PC-3 (cell line): Measurements from ENCODE around the gene MACROD1. TPM values are rescaled to one million over a fixed set of nuclear protein-coding genes. Genes with fewer than 3 reads are reported as not detected.

Experiments
- ATAC-seq: fragments of 200-7000 bp; cut with Tn5 transposase; 2 replicates; pipeline ENCODE4 v1.9.1; 2020; ENCODE audit warnings: mild to moderate bottlenecking, moderate library complexity
- BruUV-seq: library from RNA; stranded (reverse); fragments of 400-500 nt; replicated peaks from 2 replicates; lab custom pipeline; 2021; lab: Mats Ljungman, UMichigan
- CTCF ChIA-PET: fragments of 300-600 bp; sonication (Branson Sonifier 250); formaldehyde crosslinking; loops from one replicate; lab custom pipeline; 2022; ENCODE audit warnings: antibody characterized with exemption; lab: Charles Lee
- POLR2A ChIA-PET: fragments of 300-600 bp; sonication (Branson Sonifier 250); formaldehyde crosslinking; loops from one replicate; lab custom pipeline; 2022; ENCODE audit warnings: antibody characterized with exemption; ENCODE audit not compliant: unreplicated experiment; lab: Charles Lee
- DNase-seq: peaks from one replicate; pipeline ENCODE4 v3.0.0-alpha.2; 2015
- H2AFZ ChIP-seq: fragments of 300-600 bp; sonication (generic); 2 replicates; pipeline ENCODE4 v1.6.0; 2016; ENCODE audit warnings: antibody characterized with exemption, low read length
- H3F3A ChIP-seq: fragments of 300-600 bp; sonication (generic); one replicate; pipeline ENCODE4 v1.6.0; 2017; ENCODE audit warnings: antibody characterized with exemption, low read length, control low read depth, mild to moderate bottlenecking; ENCODE audit not compliant: unreplicated experiment
- H3K27ac ChIP-seq: fragments of 300-600 bp; sonication (generic); 2 replicates; pipeline ENCODE4 v1.5.1; 2016; ENCODE audit warnings: mild to moderate bottlenecking, low read length
- H3K27me3 ChIP-seq: fragments of 300-600 bp; sonication (generic); 2 replicates; pipeline ENCODE4 v1.6.1; 2016; ENCODE audit warnings: low read length, mixed read lengths
- H3K36me3 ChIP-seq: fragments of 300-600 bp; sonication (generic); 2 replicates; pipeline ENCODE4 v1.6.1; 2016; ENCODE audit warnings: low read depth, mixed run types, low read length, mixed read lengths
- H3K4me1 ChIP-seq: fragments of 300-600 bp; sonication (generic); 2 replicates; pipeline ENCODE4 v1.5.1; 2016; ENCODE audit warnings: low read length; ENCODE audit not compliant: insufficient read depth
- H3K4me2 ChIP-seq: fragments of 300-600 bp; sonication (generic); 2 replicates; pipeline ENCODE4 v1.6.0; 2016; ENCODE audit warnings: low read length
- H3K4me3 ChIP-seq: fragments of 300-600 bp; sonication (generic); 2 replicates; pipeline ENCODE4 v1.5.1; 2016; ENCODE audit warnings: mild to moderate bottlenecking, low read length, mixed read lengths
- H3K79me2 ChIP-seq: fragments of 300-600 bp; sonication (generic); 2 replicates; pipeline ENCODE4 v1.6.1; 2017; ENCODE audit warnings: low read length, mixed read lengths
- H3K9ac ChIP-seq: fragments of 300-600 bp; sonication (generic); 2 replicates; pipeline ENCODE4 v1.6.0; 2016; ENCODE audit warnings: mild to moderate bottlenecking, low read length
- H3K9me2 ChIP-seq: fragments of 300-600 bp; sonication (generic); replicated peaks from 2 replicates; pipeline ENCODE4 v1.6.1; 2016; ENCODE audit warnings: mixed run types, low read length, mixed read lengths
- H3K9me3 ChIP-seq: fragments of 300-600 bp; sonication (generic); 2 replicates; pipeline ENCODE4 v1.6.1; 2016; ENCODE audit warnings: low read length, mixed read lengths
- H4K20me1 ChIP-seq: fragments of 300-600 bp; sonication (generic); 2 replicates; pipeline ENCODE4 v1.6.1; 2016; ENCODE audit warnings: low read length, mixed read lengths
- EZH2 ChIP-seq: fragments of 300-600 bp; sonication (generic); IDR thresholded peaks from one replicate; pipeline ENCODE4 v1.6.1; 2017; ENCODE audit warnings: antibody characterized with exemption, mild to moderate bottlenecking, low read length; ENCODE audit not compliant: unreplicated experiment
- EZH2phosphoT487 ChIP-seq: fragments of 300-600 bp; sonication (generic); IDR thresholded peaks from 2 replicates; pipeline ENCODE4 v1.6.1; 2018; ENCODE audit warnings: mild to moderate bottlenecking, antibody characterized with exemption, low read length, borderline replicate concordance
- intact Hi-C: fragments of 100-400 bp; cut with micrococcal nuclease; formaldehyde crosslinking; loops from 2 replicates; pipeline ENCODE4 v1.9.0; 2023
- total RNA-seq: library from RNA; depleted of rRNA; stranded (reverse); fragments of >200 nt; gene quantifications from 2 replicates; pipeline ENCODE4 v1.2.3, GENCODE V29; 2014
- TF ChIP-seq, protein P1 (sequence below): fragments of 300-600 bp; sonication (generic); conservative IDR thresholded peaks from 2 replicates; pipeline ENCODE4 v1.5.1; 2017; ENCODE audit warnings: antibody characterized with exemption, low read depth, mild to moderate bottlenecking, low read length

MACROD1 gene
- total RNA-seq, 1 experiment from 2014 or later = 71.4 TPM

- POLR2A ChIA-PET = no interaction called here
- H3K36me3 ChIP-seq = peaks cover 17% of the 10 kb centered on the region; the same call in 1 of the 2 replicates
These were observed 44.5 kb upstream of the MACROD1 start for GRCh38 chr11:64210301-64211020.

GRCh38 chr11:64209563-64209843 is 43.6 kb upstream of the MACROD1 start:
- Histone ChIP-seq H3K4me2 (no peak overlapping the region), H3K9me3 (no peaks in the 10 kb centered on the region), H3K27ac (no peak overlapping the region), H3K9ac (no peak overlapping the region), H2AFZ (no peak overlapping the region), H3K27me3 (no peaks in the 10 kb centered on the region), H3K36me3 (peaks cover 23% of the 10 kb centered on the region), H3K4me1 (no peaks in the 10 kb centered on the region), H3K9me2 (no peaks in the 10 kb centered on the region), H3K4me3 (no peak overlapping the region), H3K79me2 (no peaks in the 10 kb centered on the region), H4K20me1 (no peaks in the 10 kb centered on the region), H3F3A (peaks cover 1% of the 10 kb centered on the region)
- TF ChIP-seq EZH2 = no peak
- ChIA-PET CTCF (no interaction called here), POLR2A (no interaction called here)
- DNase-seq (no peak), ATAC-seq (no peak)
- intact Hi-C loops = no loop called here
- BruUV-seq = no TSS peak

More at GRCh38 chr11:64210301-64211020, 44.5 kb upstream of the MACROD1 start:
- Histone ChIP-seq H3K9me3 (no peaks in the 10 kb centered on the region), H3K4me3 (no peak overlapping the region), H4K20me1 (no peaks in the 10 kb centered on the region), H3K79me2 (no peaks in the 10 kb centered on the region), H2AFZ (no peak overlapping the region), H3K9ac (no peak overlapping the region), H3K27ac (no peak overlapping the region), H3K9me2 (no peaks in the 10 kb centered on the region), H3F3A (peaks cover 2% of the 10 kb centered on the region), H3K4me1 (no peaks in the 10 kb centered on the region), H3K27me3 (no peaks in the 10 kb centered on the region), H3K4me2 (no peak overlapping the region)
- no TSS peak for BruUV-seq
- ATAC-seq (no peak), DNase-seq (no peak)
- TF ChIP-seq EZH2 (no peak), EZH2phosphoT487 (no peak)
- TF ChIP-seq, protein P1, sequence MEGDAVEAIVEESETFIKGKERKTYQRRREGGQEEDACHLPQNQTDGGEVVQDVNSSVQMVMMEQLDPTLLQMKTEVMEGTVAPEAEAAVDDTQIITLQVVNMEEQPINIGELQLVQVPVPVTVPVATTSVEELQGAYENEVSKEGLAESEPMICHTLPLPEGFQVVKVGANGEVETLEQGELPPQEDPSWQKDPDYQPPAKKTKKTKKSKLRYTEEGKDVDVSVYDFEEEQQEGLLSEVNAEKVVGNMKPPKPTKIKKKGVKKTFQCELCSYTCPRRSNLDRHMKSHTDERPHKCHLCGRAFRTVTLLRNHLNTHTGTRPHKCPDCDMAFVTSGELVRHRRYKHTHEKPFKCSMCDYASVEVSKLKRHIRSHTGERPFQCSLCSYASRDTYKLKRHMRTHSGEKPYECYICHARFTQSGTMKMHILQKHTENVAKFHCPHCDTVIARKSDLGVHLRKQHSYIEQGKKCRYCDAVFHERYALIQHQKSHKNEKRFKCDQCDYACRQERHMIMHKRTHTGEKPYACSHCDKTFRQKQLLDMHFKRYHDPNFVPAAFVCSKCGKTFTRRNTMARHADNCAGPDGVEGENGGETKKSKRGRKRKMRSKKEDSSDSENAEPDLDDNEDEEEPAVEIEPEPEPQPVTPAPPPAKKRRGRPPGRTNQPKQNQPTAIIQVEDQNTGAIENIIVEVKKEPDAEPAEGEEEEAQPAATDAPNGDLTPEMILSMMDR = no peak
- CTCF ChIA-PET = interaction anchor here (0.6 kb wide), 1 partner anchor 144 kb away, joined by 4 read pairs; no protein-coding TSS in a partner anchor
- intact Hi-C loops = no loop called here

DNA sequence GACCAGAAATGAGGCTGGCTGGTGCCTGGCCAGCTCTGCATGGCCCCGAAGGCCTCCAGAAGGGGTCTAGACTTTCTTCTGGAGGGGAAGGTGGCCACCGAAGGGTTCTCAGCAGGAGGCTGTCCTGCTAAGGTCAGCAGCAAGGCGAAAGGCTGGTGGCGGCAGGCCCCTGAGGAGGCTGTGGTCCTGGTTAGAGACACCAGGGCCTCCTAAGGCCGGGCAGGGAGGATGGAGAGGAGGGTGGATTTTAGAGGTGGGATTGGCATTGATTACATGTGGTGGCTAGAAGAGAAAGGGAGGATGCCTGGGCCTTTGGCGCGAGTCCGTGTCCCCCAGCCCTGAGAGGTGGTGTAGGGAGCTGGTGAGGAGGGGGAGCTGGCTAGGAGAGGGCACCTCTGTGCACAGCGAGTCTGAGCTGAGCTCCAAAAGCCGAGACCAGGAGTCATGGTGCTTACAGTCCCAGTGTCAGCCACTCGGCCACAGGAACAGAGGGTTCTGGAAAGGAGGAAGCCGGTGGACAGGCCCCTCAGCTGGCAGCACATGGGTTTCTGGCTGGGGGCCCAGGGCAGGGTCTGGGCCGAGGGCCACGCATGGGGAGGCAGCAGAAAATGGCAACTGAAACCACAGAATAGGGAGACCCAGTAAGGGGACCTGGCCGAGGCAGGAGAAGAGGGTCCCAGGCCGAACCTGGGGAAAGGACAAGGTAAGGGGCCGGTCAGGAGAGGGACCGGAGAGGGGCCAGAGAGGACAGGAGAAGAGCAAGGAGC is 43.1 kb upstream of the MACROD1 start:
- ChIA-PET POLR2A (no interaction called here), CTCF (no interaction called here)
- no peak for ATAC-seq
- Histone ChIP-seq H3K4me3 (no peak overlapping the region), H3K79me2 (no peaks in the 10 kb centered on the region), H3K9me3 (no peaks in the 10 kb centered on the region), H3K9me2 (no peaks in the 10 kb centered on the region), H3K27ac (no peak overlapping the region), H4K20me1 (peaks cover 4% of the 10 kb centered on the region; the same call in 1 of the 2 replicates), H3K27me3 (no peaks in the 10 kb centered on the region), H3F3A (no peaks in the 10 kb centered on the region), H3K4me1 (0 out of 2 replicates have a peak, but pooled peaks cover 3% of the 10 kb centered on the region), H3K9ac (no peak overlapping the region), H3K4me2 (no peak overlapping the region), H2AFZ (no peak overlapping the region), H3K36me3 (peaks cover 28% of the 10 kb centered on the region)
- intact Hi-C loops = no loop called here
- TF ChIP-seq EZH2phosphoT487 (no peak), EZH2 (no peak)
- TF ChIP-seq, protein P1 = no peak
- no TSS peak for BruUV-seq
- no peak for DNase-seq
